ENCODE data around the gene HSFX4.
A peak's percentile ranks its signal among the peaks of the same experiment; 100 is the strongest.
"Not testable (repeated sequence)": the region's sequence is repeated elsewhere in the genome, so short reads cannot be mapped to it uniquely, and the experiment has no call there.

HSFX4 gene

DNA sequence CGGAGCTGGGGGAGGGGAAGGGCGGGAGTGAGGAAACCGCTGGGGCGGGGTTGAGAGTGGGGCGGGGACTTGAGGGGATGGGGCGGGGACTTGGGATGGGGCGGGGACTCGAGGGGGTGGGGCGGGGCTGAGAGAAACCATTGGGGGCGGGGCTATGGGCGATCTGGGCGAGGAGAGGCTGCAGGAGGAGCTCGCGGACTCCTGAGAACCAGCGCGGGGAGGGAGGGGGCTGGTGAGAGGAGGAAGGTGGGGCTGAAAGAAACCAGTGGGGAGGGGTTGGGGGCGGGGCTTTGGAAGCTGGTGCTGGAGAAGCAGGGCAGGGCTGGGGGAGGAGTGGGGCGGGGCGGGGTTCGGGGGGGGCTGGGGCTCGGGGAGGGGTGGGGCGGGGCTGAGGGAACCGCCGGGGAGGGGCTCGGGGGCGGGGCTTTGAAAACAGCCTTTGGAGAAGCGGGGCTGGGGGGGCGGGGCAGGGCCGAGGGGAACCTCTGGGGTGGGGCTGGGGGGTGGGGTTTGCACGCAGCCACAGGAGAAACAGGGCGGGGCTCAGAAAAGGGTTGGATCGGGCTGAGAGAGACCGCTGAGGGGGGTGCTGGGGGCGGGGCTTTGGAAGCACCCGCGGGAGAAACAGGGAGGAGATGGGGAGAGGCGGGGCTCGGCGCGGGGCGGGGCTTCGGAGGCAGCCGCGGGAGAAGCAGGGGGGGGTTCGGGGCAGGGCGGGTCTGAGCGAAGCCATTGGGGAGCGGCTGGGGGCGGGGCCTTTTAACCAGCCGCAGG is 9.7 kb downstream of the HSFX4 start:
- Histone ChIP-seq H3K4me2 (ENCODE audit: low read length) (no peak overlapping the region), H3K18ac (ENCODE audit: low read length) (no peak overlapping the region), H3K27ac (ENCODE audit: low read depth, low read length) (no peak overlapping the region), H2BK15ac (replicated peaks; ENCODE audit: low read depth) (no peak overlapping the region), H3K36me3 (ENCODE audit: control insufficient read depth, insufficient read depth, low read length) (no peaks in the 10 kb centered on the region), H3K4me3 (ENCODE audit: low read length) (no peak overlapping the region), H3K4me1 (ENCODE audit: control insufficient read depth, low read depth, low read length) (no peaks in the 10 kb centered on the region), H3K79me2 (ENCODE audit: control insufficient read depth, insufficient read depth, low read length) (peaks cover 5% of the 10 kb centered on the region), H3K56ac (ENCODE audit: low read length) (no peak overlapping the region), H2BK120ac (ENCODE audit: low read depth, low read length) (no peak overlapping the region), H4K5ac (ENCODE audit: low read length) (no peak overlapping the region), H3K27me3 (ENCODE audit: insufficient read depth, low read length, poor library complexity) (no peaks in the 10 kb centered on the region), H2BK5ac (ENCODE audit: low read length) (no peak overlapping the region), H2AK5ac (ENCODE audit: low read length) (no peak overlapping the region), H3K23ac (ENCODE audit: low read length) (no peak overlapping the region), H3K9ac (ENCODE audit: low read length) (no peak overlapping the region), H3K4ac (ENCODE audit: low read depth, low read length) (no peak overlapping the region), H3K79me1 (ENCODE audit: low read length) (peaks cover 1% of the 10 kb centered on the region), H4K8ac (ENCODE audit: low read depth, low read length) (no peak overlapping the region)
- WGBS (ENCODE audit: extremely low coverage, insufficient coverage, low lambda C conversion rate), result no CpG with 5 or more reads among the region's 50 CpGs
- peak; percentile 95 for DNase-seq

DNA sequence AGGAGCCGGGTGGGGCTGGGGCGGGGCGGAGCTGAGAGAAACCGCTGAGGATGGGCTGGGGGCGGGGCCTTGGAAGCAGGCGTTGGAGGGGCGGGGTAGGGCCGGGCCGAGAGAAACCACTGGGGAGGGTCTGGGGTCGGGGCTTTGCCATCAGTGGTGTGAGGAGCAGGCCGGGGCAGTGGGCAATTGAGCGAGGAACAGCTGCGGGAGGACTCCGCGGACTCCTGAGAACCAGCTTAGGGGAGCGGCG is 10.2 kb downstream of the HSFX4 start:
- Histone ChIP-seq H3K27me3 (ENCODE audit: insufficient read depth, low read length, poor library complexity) (no peaks in the 10 kb centered on the region), H3K27ac (ENCODE audit: low read depth, low read length) (peak overlapping the region; percentile 91), H4K5ac (ENCODE audit: low read length) (no peak overlapping the region), H3K79me2 (ENCODE audit: control insufficient read depth, insufficient read depth, low read length) (peaks cover 5% of the 10 kb centered on the region), H3K4ac (ENCODE audit: low read depth, low read length) (peak overlapping the region; percentile 74), H3K9ac (ENCODE audit: low read length) (peak overlapping the region; percentile 78), H3K79me1 (ENCODE audit: low read length) (peaks cover 1% of the 10 kb centered on the region), H3K56ac (ENCODE audit: low read length) (peak overlapping the region; percentile 85), H3K4me1 (ENCODE audit: control insufficient read depth, low read depth, low read length) (no peaks in the 10 kb centered on the region), H3K36me3 (ENCODE audit: control insufficient read depth, insufficient read depth, low read length) (no peaks in the 10 kb centered on the region), H3K23ac (ENCODE audit: low read length) (no peak overlapping the region), H3K4me3 (ENCODE audit: low read length) (peak overlapping the region; percentile 44), H2BK120ac (ENCODE audit: low read depth, low read length) (no peak overlapping the region), H2BK5ac (ENCODE audit: low read length) (no peak overlapping the region), H4K8ac (ENCODE audit: low read depth, low read length) (no peak overlapping the region), H3K18ac (ENCODE audit: low read length) (peak overlapping the region; percentile 88), H3K4me2 (ENCODE audit: low read length) (no peak overlapping the region), H2AK5ac (ENCODE audit: low read length) (no peak overlapping the region), H2BK15ac (replicated peaks; ENCODE audit: low read depth) (no peak overlapping the region)
- no CpG with 5 or more reads among the region's 17 CpGs for WGBS (ENCODE audit: extremely low coverage, insufficient coverage, low lambda C conversion rate)
- no peak for DNase-seq

DNA sequence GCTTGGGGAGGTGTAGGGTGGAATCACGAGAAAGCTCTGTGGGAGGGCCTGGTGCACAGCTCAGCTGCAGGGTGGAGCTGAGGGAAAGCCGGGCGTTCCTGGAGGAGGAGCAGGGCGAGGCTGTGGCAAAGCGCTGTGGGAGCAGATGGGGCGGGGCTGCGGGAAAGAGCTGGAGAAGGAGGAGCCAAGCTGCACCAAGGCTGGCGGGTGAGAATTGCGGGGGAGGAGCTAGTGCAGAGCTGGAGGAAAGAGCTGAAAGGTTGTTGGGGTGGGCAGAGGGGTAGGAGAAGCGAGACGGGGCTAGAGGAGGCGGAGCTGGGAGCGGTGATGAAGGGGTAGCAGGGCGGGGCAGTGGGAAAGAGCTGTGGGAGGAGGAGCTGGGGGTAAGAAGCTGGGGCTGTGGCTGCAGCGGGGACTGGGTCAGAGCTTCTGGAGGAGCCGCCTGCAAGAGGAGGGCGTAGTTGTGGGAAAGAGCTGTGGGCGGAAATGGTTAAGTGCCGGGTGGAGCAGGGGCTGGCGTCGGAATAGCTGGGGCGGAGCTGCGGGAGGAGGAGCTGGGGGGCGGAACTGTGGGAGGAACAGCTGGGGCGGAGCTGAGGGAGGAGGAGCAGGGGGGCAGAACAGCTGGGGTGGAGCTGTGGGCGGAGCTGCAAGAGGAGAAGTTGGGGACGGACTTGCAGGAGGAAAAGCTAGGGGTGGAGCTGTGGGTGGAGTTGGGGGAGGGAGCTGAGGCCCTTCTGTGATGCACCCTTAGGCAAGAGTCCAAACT is 10.7 kb downstream of the HSFX4 start:
- H4K5ac ChIP-seq (ENCODE audit: low read length), result no peak overlapping the region
- no peaks in the 10 kb centered on the region for H3K4me1 ChIP-seq (ENCODE audit: control insufficient read depth, low read depth, low read length)
- H2BK5ac ChIP-seq (ENCODE audit: low read length), result no peak overlapping the region
- peak; percentile 98 for DNase-seq
- peak overlapping the region; percentile 91 for H3K27ac ChIP-seq (ENCODE audit: low read depth, low read length)
- no peak overlapping the region for H2BK15ac ChIP-seq (replicated peaks; ENCODE audit: low read depth)
- peak overlapping the region; percentile 78 for H3K9ac ChIP-seq (ENCODE audit: low read length)
- peak overlapping the region; percentile 88 for H3K18ac ChIP-seq (ENCODE audit: low read length)
- no peaks in the 10 kb centered on the region for H3K36me3 ChIP-seq (ENCODE audit: control insufficient read depth, insufficient read depth, low read length)
- no peak overlapping the region for H3K23ac ChIP-seq (ENCODE audit: low read length)
- H2AK5ac ChIP-seq (ENCODE audit: low read length), result no peak overlapping the region
- no peaks in the 10 kb centered on the region for H3K27me3 ChIP-seq (ENCODE audit: insufficient read depth, low read length, poor library complexity)
- H3K4me3 ChIP-seq (ENCODE audit: low read length), result peak overlapping the region; percentile 44
- peak overlapping the region; percentile 74 for H3K4ac ChIP-seq (ENCODE audit: low read depth, low read length)
- peak overlapping the region; percentile 31 for H3K4me2 ChIP-seq (ENCODE audit: low read length)
- H3K56ac ChIP-seq (ENCODE audit: low read length), result peak overlapping the region; percentile 85
- peaks cover 5% of the 10 kb centered on the region for H3K79me2 ChIP-seq (ENCODE audit: control insufficient read depth, insufficient read depth, low read length)
- no peak overlapping the region for H4K8ac ChIP-seq (ENCODE audit: low read depth, low read length)
- H2BK120ac ChIP-seq (ENCODE audit: low read depth, low read length), result no peak overlapping the region
- H3K79me1 ChIP-seq (ENCODE audit: low read length), result peaks cover 1% of the 10 kb centered on the region
- no CpG with 5 or more reads among the region's 27 CpGs for WGBS (ENCODE audit: extremely low coverage, insufficient coverage, low lambda C conversion rate)

DNA sequence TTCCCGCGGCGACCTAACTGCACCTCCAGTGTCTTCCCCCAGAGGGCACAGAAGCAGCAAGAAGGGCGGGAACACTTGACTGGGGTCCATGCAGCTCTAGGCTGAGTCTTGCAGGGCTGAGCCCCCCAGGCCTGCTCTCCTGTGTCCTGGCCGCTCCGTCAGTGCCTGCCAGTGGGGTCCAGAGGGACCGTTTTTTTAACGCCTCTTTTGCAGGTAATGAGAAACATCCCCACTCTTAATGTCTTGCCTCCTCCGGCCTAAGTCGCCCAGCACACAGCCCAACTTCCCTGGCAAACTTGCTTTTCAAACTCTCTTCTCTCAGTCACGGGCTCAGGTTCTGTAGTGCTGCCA is 11.3 kb downstream of the HSFX4 start:
- H3K4me2 ChIP-seq (ENCODE audit: low read length); H2AK5ac ChIP-seq (ENCODE audit: low read length); H2BK120ac ChIP-seq (ENCODE audit: low read depth, low read length); H3K79me1 ChIP-seq (ENCODE audit: low read length); H3K23ac ChIP-seq (ENCODE audit: low read length); H3K79me2 ChIP-seq (ENCODE audit: control insufficient read depth, insufficient read depth, low read length); H3K4me3 ChIP-seq (ENCODE audit: low read length); H2BK15ac ChIP-seq (replicated peaks; ENCODE audit: low read depth); H3K56ac ChIP-seq (ENCODE audit: low read length); H4K8ac ChIP-seq (ENCODE audit: low read depth, low read length); H3K27ac ChIP-seq (ENCODE audit: low read depth, low read length); DNase-seq; H3K4me1 ChIP-seq (ENCODE audit: control insufficient read depth, low read depth, low read length); H3K27me3 ChIP-seq (ENCODE audit: insufficient read depth, low read length, poor library complexity); H3K18ac ChIP-seq (ENCODE audit: low read length); H4K5ac ChIP-seq (ENCODE audit: low read length); H2BK5ac ChIP-seq (ENCODE audit: low read length); H3K36me3 ChIP-seq (ENCODE audit: control insufficient read depth, insufficient read depth, low read length); H3K4ac ChIP-seq (ENCODE audit: low read depth, low read length): not testable (repeated sequence)
- H3K9ac ChIP-seq (ENCODE audit: low read length), result peak overlapping the region; percentile 30
- WGBS (ENCODE audit: extremely low coverage, insufficient coverage, low lambda C conversion rate), result no CpG with 5 or more reads among the region's 11 CpGs

DNA sequence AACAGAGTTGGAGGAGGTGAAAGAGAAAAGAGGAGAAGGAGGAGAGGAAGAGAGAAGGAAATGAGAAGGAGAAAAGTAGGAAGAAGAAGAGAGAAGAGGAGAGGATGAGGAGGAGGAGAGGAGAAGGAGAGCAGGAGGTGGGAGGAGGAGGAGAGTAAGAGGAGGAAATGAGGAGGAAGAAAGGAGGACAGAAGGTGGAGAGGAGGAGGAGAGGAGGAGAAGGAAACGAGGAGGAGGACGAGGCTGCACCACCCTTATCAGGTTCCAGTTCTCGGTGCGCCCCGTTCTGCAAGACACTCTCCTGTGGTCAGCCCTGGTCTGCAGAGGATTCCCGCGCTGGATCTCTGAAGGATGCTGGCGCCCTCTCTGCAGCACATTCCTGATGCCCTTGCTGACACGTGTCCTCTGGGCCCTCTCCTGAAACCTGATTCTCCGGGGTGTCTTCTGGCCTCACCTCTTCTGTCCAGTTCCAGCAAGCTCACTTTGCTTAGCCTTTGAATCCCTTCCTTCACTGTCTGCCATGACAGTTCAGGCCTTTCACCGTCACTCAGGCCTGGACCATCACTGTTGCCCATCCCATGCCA is 15.8 kb downstream of the HSFX4 start:
- H3K36me3 ChIP-seq (ENCODE audit: control insufficient read depth, insufficient read depth, low read length); DNase-seq; H3K4me2 ChIP-seq (ENCODE audit: low read length); H3K9ac ChIP-seq (ENCODE audit: low read length); H3K4ac ChIP-seq (ENCODE audit: low read depth, low read length); H4K8ac ChIP-seq (ENCODE audit: low read depth, low read length); H3K18ac ChIP-seq (ENCODE audit: low read length); H3K23ac ChIP-seq (ENCODE audit: low read length); H3K4me3 ChIP-seq (ENCODE audit: low read length); H3K79me1 ChIP-seq (ENCODE audit: low read length); H2BK120ac ChIP-seq (ENCODE audit: low read depth, low read length); H3K56ac ChIP-seq (ENCODE audit: low read length); H4K5ac ChIP-seq (ENCODE audit: low read length); H3K4me1 ChIP-seq (ENCODE audit: control insufficient read depth, low read depth, low read length); H3K27me3 ChIP-seq (ENCODE audit: insufficient read depth, low read length, poor library complexity); H2BK5ac ChIP-seq (ENCODE audit: low read length); H3K27ac ChIP-seq (ENCODE audit: low read depth, low read length); H2BK15ac ChIP-seq (replicated peaks; ENCODE audit: low read depth); H3K79me2 ChIP-seq (ENCODE audit: control insufficient read depth, insufficient read depth, low read length); H2AK5ac ChIP-seq (ENCODE audit: low read length): not testable (repeated sequence)
- WGBS (ENCODE audit: extremely low coverage, insufficient coverage, low lambda C conversion rate), result no CpG with 5 or more reads among the region's 11 CpGs

Data from mesendoderm (in vitro differentiated cells).